ENCODE data around the gene TIMM17B.

Gene TIMM17B

GRCh38 chrX:48902776-48903175 is 5.2 kb upstream of the TIMM17B start:
- H3K27ac ChIP-seq, result no peak overlapping the region
- TF ChIP-seq ZFX (IDR thresholded peaks at IDR 0.05; ENCODE audit: borderline replicate concordance), result no peak
- TF ChIP-seq, protein P1, sequence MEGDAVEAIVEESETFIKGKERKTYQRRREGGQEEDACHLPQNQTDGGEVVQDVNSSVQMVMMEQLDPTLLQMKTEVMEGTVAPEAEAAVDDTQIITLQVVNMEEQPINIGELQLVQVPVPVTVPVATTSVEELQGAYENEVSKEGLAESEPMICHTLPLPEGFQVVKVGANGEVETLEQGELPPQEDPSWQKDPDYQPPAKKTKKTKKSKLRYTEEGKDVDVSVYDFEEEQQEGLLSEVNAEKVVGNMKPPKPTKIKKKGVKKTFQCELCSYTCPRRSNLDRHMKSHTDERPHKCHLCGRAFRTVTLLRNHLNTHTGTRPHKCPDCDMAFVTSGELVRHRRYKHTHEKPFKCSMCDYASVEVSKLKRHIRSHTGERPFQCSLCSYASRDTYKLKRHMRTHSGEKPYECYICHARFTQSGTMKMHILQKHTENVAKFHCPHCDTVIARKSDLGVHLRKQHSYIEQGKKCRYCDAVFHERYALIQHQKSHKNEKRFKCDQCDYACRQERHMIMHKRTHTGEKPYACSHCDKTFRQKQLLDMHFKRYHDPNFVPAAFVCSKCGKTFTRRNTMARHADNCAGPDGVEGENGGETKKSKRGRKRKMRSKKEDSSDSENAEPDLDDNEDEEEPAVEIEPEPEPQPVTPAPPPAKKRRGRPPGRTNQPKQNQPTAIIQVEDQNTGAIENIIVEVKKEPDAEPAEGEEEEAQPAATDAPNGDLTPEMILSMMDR (IDR thresholded peaks at IDR 0.05), result no peak

DNA sequence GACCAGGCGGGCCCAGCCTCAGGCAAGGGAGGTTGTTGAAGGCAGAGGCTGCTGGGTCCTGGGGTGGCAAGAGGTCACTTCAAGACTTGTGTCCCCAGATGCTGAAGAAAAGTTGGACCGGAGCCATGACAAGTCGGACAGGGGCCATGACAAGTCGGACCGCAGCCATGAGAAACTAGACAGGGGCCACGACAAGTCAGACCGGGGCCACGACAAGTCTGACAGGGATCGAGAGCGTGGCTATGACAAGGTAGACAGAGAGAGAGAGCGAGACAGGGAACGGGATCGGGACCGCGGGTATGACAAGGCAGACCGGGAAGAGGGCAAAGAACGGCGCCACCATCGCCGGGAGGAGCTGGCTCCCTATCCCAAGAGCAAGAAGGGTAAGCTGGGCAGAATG is 4.6 kb upstream of the TIMM17B start:
- no peak overlapping the region for H3K27ac ChIP-seq
- TF ChIP-seq, protein P1 (IDR thresholded peaks at IDR 0.05), result no peak

DNA sequence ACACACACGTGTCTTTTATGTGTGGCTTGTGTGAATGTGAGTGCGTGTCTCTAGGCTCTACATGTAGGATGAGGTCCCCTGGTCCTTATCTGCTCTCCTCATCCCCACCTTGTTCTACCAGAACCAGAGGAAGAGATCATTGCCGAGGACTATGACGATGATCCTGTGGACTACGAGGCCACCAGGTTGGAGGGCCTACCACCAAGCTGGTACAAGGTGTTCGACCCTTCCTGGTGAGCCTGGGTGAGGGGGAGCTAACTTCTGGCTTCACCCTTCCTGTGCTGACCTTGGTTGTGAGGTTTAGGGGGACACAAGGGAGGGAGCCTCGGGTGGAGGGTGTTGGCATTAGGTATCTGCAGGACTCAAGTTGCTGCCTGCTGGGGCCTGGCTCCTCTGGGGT is 3.5 kb upstream of the TIMM17B start:
- no peak for TF ChIP-seq ZFX (IDR thresholded peaks at IDR 0.05; ENCODE audit: borderline replicate concordance)
- TF ChIP-seq, protein P1 (IDR thresholded peaks at IDR 0.05), result no peak
- no peak overlapping the region for H3K27ac ChIP-seq

GRCh38 chrX:48899078-48899410 is 1.5 kb upstream of the TIMM17B start:
- peak overlapping the region; percentile 89; the same call in 1 of the 2 replicates for H3K27ac ChIP-seq
- TF ChIP-seq, protein P1 (IDR thresholded peaks at IDR 0.05), result no peak
- TF ChIP-seq ZFX (IDR thresholded peaks at IDR 0.05; ENCODE audit: borderline replicate concordance), result no peak

DNA sequence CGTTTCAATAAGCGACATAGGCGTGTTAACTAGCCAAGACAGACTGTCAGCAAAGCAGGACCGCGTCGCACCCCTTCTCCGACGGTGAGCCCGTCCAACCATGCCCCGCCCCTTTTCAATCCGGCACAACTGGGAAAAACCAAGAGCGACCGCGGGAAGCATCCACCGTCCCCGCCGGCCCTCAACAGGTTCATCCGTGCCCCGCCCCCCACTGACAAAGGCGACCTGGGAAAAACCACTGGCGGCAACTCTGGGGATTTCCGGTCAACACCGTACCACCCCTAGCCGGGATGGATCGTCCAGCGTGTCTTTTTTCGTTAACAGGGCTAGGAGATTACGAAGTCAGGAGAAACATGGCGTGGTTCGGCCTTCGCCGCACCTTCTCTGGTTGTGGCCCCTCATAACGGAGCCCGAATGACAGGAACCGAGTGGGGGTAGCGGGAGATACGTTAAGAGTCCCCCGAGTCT is 377 bp downstream of the TIMM17B start:
- TF ChIP-seq ZFX (IDR thresholded peaks at IDR 0.05; ENCODE audit: borderline replicate concordance), result no peak
- TF ChIP-seq, protein P1 (IDR thresholded peaks at IDR 0.05), result no peak
- peak overlapping the region; percentile 89 for H3K27ac ChIP-seq

DNA sequence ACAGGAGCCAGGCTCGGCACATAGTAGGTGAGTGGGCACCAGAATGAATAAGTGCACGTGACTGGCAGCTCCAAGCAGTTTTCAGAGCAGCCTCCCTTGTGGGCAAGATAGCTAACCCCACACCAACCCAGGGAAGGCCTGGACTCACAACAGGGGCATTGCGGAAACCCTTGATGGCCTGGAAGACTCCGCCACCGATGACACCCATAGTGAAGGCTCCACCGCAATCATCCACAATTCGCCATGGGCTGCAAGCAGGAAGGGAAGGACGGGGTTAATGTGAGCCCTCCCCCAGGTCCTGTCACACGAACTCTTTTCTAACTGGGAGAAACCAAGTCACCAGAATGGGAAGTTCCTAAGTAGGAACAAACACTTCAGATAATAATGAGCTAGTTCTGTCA is 957 bp downstream of the TIMM17B start:
- TF ChIP-seq, protein P1 (IDR thresholded peaks at IDR 0.05), result no peak
- TF ChIP-seq ZFX (IDR thresholded peaks at IDR 0.05; ENCODE audit: borderline replicate concordance), result no peak
- peak overlapping the region; percentile 89 for H3K27ac ChIP-seq

GRCh38 chrX:48894891-48895290 is 2.7 kb downstream of the TIMM17B start:
- TF ChIP-seq, protein P1 (IDR thresholded peaks at IDR 0.05), result no peak
- TF ChIP-seq ZFX (IDR thresholded peaks at IDR 0.05; ENCODE audit: borderline replicate concordance), result no peak
- H3K27ac ChIP-seq, result no peak overlapping the region

All from 22Rv1 (cell line).